Endothelial cell of umbilical vein (primary cell): ENCODE results near the gene ZNF268.

ENCODE experiments used
- GATA2 ChIP-seq: IDR thresholded peaks from 2 replicates; pipeline ENCODE4 v1.7.0; 2011; ENCODE audit warnings: low read depth, mild to moderate bottlenecking, moderate library complexity, mixed read lengths, low read length; ENCODE audit not compliant: insufficient read length, insufficient read depth
- POLR2AphosphoS5 ChIP-seq: IDR thresholded peaks from 2 replicates; pipeline ENCODE4 v1.6.1; 2012; ENCODE audit warnings: low read depth, mild to moderate bottlenecking, control low read depth, low read length, moderate library complexity; ENCODE audit not compliant: insufficient read depth
- TF ChIP-seq, protein P1 (sequence below), 2 donors: IDR thresholded peaks; 1 replicate in 1 of 2; 2 replicates in 1 of 2; pipeline ENCODE4 v1.5.1; 2011; ENCODE audit warnings: low read length in 2 of 2, mild to moderate bottlenecking in 2 of 2, moderate library complexity in 2 of 2, control low read depth in 1 of 2, inconsistent platforms in 1 of 2, low read depth in 1 of 2; ENCODE audit not compliant: insufficient read depth in 1 of 2; ENCODE audit errors: extremely low read depth in 1 of 2

- TF ChIP-seq GATA2 (no peak), POLR2AphosphoS5 (no peak)
- TF ChIP-seq, protein P1, sequence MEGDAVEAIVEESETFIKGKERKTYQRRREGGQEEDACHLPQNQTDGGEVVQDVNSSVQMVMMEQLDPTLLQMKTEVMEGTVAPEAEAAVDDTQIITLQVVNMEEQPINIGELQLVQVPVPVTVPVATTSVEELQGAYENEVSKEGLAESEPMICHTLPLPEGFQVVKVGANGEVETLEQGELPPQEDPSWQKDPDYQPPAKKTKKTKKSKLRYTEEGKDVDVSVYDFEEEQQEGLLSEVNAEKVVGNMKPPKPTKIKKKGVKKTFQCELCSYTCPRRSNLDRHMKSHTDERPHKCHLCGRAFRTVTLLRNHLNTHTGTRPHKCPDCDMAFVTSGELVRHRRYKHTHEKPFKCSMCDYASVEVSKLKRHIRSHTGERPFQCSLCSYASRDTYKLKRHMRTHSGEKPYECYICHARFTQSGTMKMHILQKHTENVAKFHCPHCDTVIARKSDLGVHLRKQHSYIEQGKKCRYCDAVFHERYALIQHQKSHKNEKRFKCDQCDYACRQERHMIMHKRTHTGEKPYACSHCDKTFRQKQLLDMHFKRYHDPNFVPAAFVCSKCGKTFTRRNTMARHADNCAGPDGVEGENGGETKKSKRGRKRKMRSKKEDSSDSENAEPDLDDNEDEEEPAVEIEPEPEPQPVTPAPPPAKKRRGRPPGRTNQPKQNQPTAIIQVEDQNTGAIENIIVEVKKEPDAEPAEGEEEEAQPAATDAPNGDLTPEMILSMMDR (IDR thresholded peaks at IDR 0.05; ENCODE audit: extremely low read depth in 1 of 2, insufficient read depth in 1 of 2, low read depth in 1 of 2, low read length in 2 of 2): no peak
Observed at GRCh38 chr12:133192847-133193246, 11.6 kb downstream of the ZNF268 start.
